NCI-H1417 treated with DMSO at 0.1 percent for 48 hours (cell line): ENCODE measurements around the gene CD300LG.
"Not testable (repeated sequence)": the region's sequence is repeated elsewhere in the genome, so short reads cannot be mapped to it uniquely, and the experiment has no call there.

Experiments
- DNase-seq: peaks from one replicate; lab custom pipeline; 2025; lab: John Stamatoyannopoulos, UW

CD300LG gene

GRCh38 chr17:43825567-43825966 lies 21.4 kb upstream of the CD300LG start:
- DNase-seq: no peak

- no peak for DNase-seq
These were observed 20.8 kb upstream of the CD300LG start for GRCh38 chr17:43826206-43826605.

- no peak for DNase-seq
These were observed 19.4 kb upstream of the CD300LG start for GRCh38 chr17:43827596-43827995.

GRCh38 chr17:43829738-43830137 lies 17.2 kb upstream of the CD300LG start:
- no peak for DNase-seq

GRCh38 chr17:43830510-43831140 lies 16.4 kb upstream of the CD300LG start:
- DNase-seq: no peak

GRCh38 chr17:43831633-43832032 lies 15.3 kb upstream of the CD300LG start:
- DNase-seq: no peak

- DNase-seq: no peak
These were observed 14.6 kb upstream of the CD300LG start for GRCh38 chr17:43832168-43832975.

- no peak for DNase-seq
These were observed 13.8 kb upstream of the CD300LG start, which contains the start of gene MPP3 for GRCh38 chr17:43832976-43833829. TSS of gene MPP3 (minus strand) at chr17:43833146. CDS start at chr17:43831906, 1,240 bp downstream.

GRCh38 chr17:43834106-43834505 lies 12.9 kb upstream of the CD300LG start:
- no peak for DNase-seq

GRCh38 chr17:43839670-43840108 lies 7.3 kb upstream of the CD300LG start:
- DNase-seq: peak; percentile 86

GRCh38 chr17:43840814-43841213 lies 6.2 kb upstream of the CD300LG start:
- no peak for DNase-seq

GRCh38 chr17:43841282-43841681 lies 5.7 kb upstream of the CD300LG start:
- DNase-seq: no peak

GRCh38 chr17:43842091-43842974 lies 4.6 kb upstream of the CD300LG start:
- not testable (repeated sequence) for DNase-seq

GRCh38 chr17:43842975-43843325 lies 4.0 kb upstream of the CD300LG start:
- DNase-seq: no peak

GRCh38 chr17:43844241-43844640 lies 2.7 kb upstream of the CD300LG start:
- no peak for DNase-seq

- DNase-seq: no peak
These were observed 1.2 kb upstream of the CD300LG start for GRCh38 chr17:43845766-43846165.

- no peak for DNase-seq
These were observed 709 bp upstream of the CD300LG start for GRCh38 chr17:43846221-43846712.

GRCh38 chr17:43848601-43849000 lies 1.6 kb downstream of the CD300LG start:
- DNase-seq: no peak

- DNase-seq: no peak
These were observed 2.1 kb downstream of the CD300LG start for GRCh38 chr17:43849116-43849515.

GRCh38 chr17:43852571-43852970 lies 5.6 kb downstream of the CD300LG start:
- DNase-seq: no peak

- no peak for DNase-seq
These were observed 6.6 kb downstream of the CD300LG start for GRCh38 chr17:43853546-43853945.
